GM20431 (cell line): ENCODE data around the gene ROS1.
"Not testable (repeated sequence)": the region's sequence is repeated elsewhere in the genome, so short reads cannot be mapped to it uniquely, and the experiment has no call there.

ENCODE experiments used
- in situ Hi-C: fragments of 300-500 bp; cut with MseI, MboI; formaldehyde crosslinking; loops from one replicate; pipeline ENCODE4 v1.15.0; 2020; ENCODE audit warnings: low sequenced_read_pairs; ENCODE audit not compliant: unreplicated experiment

ROS1 gene

DNA sequence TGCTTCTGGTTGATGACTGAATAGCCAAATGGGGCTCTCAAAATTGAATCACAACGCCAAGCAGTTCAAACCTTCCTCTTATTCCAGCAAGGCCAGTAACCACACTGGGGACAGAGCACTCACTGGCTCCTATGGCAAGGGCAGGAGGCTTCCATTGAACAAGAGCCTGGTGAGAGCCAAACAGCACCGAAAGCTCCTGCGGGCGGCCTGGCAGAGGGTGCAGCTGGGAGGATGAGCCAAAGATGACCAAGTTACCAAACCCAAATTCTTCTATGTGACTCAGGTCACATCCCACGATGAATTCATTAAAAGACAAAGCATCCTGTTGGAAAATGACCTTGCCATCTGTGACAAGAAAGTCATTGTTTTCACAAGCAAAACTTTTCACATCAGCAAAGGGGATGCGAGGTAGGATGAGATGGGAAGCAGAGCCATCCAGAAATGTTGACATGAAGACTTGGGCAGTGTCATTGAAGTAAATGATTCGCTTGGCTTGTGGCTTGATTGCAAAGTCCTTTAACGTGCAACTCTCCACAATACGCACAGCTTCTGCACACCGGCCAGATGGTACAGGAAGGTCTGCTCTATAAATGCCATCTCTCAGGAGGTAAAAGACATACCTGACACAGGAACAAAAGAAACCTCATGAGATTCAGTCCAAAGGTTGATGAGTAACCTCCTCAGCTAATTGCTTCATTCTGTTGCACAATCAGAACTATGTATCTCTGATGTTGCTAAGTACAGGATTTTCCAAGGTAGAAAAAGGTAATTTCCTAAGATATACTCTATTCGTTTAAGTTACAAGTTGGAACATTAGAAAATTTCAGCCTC is 36.3 kb downstream of the ROS1 start:
- in situ Hi-C loops: no loop called here

DNA sequence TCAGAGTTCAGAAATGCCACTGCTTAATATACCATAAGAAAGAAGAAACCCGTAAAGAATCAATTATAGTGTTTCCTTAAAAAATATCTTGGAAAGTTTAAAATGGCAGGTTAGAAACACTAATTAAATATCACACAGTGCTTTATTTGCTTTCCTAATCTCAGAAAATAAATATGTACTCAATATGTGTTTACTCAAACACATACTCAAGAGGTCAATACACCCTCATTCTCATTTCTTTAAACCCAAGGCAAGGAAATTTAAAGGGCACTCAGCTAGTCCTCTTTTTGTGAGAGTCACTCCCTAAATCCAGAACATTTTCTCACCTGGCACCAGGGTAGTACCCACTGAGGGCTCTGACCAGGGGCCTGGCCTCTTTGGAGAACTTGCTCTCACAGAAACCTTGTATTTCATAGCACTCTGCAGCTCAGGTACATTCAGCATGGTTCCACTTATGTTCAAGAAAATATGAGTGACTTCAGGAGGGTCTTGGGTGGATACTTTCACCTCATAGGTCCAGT is 38.2 kb downstream of the ROS1 start:
- in situ Hi-C loops: no loop called here

- in situ Hi-C loops: no loop called here
Observed at GRCh38 chr6:117384659-117385058, 41.1 kb downstream of the ROS1 start.

DNA sequence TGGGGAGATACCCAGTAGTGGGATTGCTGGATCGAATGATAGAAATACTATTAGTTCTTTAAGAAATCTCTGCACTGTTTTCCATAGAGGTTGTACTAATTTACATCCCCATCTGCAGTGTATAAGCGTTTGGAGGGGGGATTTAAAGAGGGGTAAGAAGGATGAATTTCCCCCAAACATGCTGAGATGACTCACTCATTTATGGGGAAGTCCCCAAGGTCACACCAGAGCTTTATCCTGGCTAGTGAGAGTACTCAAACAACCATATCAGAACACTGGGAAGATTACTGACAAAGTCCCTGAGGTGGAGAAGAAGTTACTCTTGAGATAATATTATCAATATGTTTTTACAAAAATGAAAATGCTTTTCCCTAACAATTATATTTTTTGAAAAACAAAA is 44.0 kb downstream of the ROS1 start:
- in situ Hi-C loops: no loop called here

GRCh38 chr6:117380298-117380697 is 45.4 kb downstream of the ROS1 start:
- in situ Hi-C loops: no loop called here

DNA sequence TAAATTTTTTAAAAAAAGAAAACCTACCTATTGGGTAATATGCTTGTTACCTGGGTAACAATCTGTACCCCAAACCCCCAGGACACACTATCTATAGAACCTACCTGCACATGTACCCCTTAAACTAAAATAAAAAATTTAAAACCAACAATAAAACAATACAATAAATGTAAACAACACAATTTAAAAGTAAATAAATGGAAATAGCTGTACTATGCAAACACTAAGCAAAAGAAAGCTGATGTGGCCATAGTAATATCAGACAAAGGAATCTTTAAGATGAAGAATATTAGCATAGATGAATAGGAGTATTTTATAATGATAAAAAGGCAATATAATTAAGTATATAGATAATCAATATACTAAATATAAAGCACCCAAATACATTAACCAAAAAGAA is 50.3 kb downstream of the ROS1 start:
- in situ Hi-C loops: no loop called here

DNA sequence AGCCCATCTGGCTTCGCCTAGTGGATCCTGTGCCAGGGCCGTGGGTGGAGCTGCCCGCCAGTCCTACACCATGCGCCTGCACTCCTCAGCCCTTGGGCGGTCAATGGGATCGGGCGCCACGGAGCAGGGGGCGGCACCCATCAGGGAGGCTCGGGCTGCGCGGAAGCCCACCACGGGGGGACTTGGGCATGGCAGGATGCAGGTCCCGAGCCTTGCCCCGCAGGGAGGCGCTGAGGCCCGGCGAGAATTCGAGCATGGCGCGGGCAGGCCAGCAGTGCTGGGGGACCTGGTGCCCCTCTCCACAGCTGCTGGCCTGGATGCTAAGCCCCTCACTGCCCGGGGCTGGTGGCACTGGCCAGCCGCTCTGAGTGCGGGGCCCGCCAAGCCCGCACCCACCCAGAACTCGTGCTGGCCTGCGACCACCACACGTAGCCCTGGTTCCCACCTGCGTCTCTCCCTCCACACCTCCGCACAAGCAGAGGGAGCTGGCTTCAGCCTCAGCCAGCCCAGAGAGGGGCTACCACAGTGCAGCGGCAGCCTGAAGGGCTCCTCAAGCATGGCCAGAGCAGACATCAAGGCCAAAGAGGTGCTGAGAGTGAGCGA is 52.4 kb downstream of the ROS1 start:
- in situ Hi-C loops: no loop called here

DNA sequence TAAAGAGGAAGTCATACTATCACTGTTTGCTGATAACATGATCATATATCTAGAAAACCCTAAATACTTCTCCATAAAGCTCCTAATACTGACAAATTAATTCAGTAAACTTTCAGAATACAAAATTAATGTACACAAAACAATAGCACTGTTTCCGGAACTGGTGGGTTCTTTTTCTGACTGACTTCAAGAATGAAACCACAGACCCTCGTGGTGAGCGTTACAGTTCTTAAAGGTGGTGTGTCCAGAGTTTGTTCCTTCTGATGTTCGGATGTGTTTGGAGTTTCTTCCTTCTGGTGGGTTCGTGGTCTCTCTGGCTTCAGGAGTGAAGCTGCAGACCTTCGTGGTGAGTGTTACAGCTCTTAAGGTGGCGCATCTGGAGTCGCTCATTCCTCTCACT is 53.5 kb downstream of the ROS1 start:
- in situ Hi-C loops: not testable (repeated sequence)

- in situ Hi-C loops: no loop called here
Observed at GRCh38 chr6:117371492-117371891, 54.2 kb downstream of the ROS1 start.

- in situ Hi-C loops: no loop called here
Observed at GRCh38 chr6:117359581-117359980, 66.2 kb downstream of the ROS1 start.

GRCh38 chr6:117354671-117355070 is 71.1 kb downstream of the ROS1 start:
- in situ Hi-C loops: no loop called here

GRCh38 chr6:117352466-117353081 is 73.2 kb downstream of the ROS1 start:
- in situ Hi-C loops: no loop called here

GRCh38 chr6:117351521-117351920 is 74.2 kb downstream of the ROS1 start:
- in situ Hi-C loops: no loop called here

DNA sequence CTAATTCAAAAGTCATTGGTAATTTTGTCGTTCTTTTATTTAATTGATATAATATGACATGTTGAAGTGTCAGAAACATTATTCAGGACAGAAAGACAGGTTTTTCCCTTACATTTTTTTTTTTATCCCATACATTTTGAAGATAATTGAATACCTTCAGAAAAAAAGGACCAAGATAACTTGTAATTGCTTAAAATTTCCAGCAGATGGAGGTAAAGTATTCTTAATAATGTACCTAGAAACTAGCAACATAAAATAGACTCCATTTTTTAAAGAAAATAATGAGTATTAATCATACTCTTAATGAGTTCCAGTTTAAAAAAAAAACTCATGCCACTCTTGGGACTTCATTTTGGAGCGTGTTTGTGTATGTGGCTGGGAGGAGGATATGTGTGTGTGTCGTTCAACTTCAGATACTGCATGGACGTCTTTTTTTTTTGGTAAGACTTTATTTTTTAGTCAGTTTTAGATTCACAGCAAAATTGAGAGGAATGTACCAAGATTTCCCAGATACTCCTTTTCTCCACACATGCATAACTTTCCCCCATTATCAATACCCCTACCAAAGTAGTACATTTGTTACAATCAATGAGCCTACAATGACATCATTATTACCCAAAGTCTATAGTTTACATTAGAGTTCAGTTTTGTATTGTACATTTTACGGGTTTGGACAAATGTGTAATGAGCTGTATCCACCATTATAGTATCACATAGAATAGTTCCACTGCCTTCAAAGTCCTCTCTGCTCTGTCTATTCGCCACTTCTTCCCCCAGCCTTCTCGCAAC is 79.4 kb downstream of the ROS1 start:
- in situ Hi-C loops: loop anchor here (25.0 kb wide), 1 partner anchor 216 kb away; no protein-coding TSS in a partner anchor

DNA sequence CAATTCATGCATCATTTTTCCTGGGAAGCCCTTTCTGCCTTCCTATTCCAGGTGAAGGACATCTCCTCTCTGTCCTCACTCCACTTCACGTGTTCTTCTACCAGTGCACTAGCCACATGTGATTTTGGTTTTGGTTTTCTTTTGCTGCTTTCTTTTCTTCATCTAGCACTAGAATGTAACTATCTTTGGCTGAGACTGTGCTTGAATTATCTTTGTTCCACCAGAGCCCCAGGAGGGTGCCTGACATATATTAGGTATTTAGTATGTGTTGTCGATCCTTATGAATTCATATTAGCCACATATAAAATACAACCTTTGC is 80.5 kb downstream of the ROS1 start:
- in situ Hi-C loops: loop anchor here (25.0 kb wide), 1 partner anchor 217 kb away; no protein-coding TSS in a partner anchor

- in situ Hi-C loops: loop anchor here (25.0 kb wide), 1 partner anchor 218 kb away; no protein-coding TSS in a partner anchor
Observed at GRCh38 chr6:117344444-117345291, 81.1 kb downstream of the ROS1 start.

GRCh38 chr6:117338567-117338966 is 87.2 kb downstream of the ROS1 start:
- in situ Hi-C loops: loop anchor here (25.0 kb wide), 1 partner anchor 224 kb away; no protein-coding TSS in a partner anchor

DNA sequence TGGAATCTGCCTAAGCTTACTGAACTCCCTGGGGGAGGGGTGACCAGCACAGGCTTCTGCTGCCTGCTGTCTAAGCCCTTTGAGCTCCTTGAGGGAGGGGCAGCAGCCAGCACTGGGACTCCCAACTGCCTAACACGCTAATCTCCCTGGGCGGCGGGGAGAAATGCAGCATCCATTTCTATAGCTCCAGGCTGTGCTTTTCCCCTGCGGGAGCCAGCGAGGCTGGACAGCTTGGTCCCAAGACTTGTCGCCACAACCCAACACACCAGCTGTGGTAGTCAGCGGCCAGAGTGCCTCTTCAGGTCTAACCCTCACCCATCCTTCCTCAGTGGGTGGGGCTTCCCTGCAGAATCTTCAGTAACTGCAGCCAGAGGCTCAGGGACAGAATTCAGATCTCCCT is 95.8 kb downstream of the ROS1 start:
- in situ Hi-C loops: loop anchor here (25.0 kb wide), 1 partner anchor 232 kb away; no protein-coding TSS in a partner anchor

DNA sequence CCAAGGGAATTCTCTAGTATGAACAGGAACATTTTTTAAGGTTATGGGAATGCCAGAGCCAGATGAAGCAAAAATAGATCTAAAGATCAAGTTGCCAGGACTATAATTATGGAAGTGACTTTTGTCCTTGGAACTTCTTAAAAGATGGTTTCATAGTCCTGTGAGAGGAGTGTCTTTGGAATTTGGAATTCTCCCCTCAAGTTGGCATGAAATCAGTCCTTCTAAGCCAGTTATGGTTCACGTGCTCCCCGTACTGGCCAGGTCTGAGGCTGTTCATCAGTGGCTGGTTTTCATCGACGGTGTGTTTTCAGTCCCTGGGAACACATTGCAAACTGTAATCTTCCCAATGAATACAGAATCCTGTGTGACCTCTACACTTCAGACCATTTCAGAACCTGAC is 97.2 kb downstream of the ROS1 start:
- in situ Hi-C loops: loop anchor here (25.0 kb wide), 1 partner anchor 234 kb away; no protein-coding TSS in a partner anchor
